HG02642 (cell line): ENCODE measurements around the gene UCHL3.

Source experiments
- ATAC-seq: cut with Tn5 transposase; IDR thresholded peaks from one replicate; pipeline ENCODE4 v1.9.1; 2021; ENCODE audit warnings: mild to moderate bottlenecking; ENCODE audit not compliant: unreplicated experiment, poor library complexity

Gene UCHL3

GRCh38 chr13:75549262-75550158 lies at the start of gene UCHL3:
Gene UCHL3 (plus strand): TSS chr13:75549791. CDS start chr13:75549821, 30 bp downstream.
- ATAC-seq = peak; percentile 97

- no peak for ATAC-seq
Measured at GRCh38 chr13:75505327-75505726, 44.3 kb upstream of the UCHL3 start.

DNA sequence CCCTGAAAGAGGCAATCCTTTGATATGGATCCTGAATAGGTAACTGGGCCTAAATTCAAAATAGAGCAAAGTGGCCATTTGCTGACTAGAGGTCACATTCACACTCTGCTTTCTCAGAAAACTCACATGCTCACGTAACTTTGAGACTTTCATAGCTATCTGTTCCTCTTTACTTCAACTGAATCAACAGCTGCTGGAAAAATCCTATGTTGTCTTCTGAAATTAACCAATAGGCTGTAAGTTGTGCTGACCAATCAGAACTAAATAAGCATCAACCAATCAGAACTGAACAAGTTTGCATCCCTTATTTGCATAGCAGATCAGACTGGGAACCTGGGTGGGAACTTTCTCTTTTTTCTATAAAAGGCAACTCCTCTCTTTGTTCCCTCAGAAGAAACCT lies 43.6 kb upstream of the UCHL3 start:
- ATAC-seq = no peak

- no peak for ATAC-seq
Measured at GRCh38 chr13:75507027-75508001, 42.3 kb upstream of the UCHL3 start.

DNA sequence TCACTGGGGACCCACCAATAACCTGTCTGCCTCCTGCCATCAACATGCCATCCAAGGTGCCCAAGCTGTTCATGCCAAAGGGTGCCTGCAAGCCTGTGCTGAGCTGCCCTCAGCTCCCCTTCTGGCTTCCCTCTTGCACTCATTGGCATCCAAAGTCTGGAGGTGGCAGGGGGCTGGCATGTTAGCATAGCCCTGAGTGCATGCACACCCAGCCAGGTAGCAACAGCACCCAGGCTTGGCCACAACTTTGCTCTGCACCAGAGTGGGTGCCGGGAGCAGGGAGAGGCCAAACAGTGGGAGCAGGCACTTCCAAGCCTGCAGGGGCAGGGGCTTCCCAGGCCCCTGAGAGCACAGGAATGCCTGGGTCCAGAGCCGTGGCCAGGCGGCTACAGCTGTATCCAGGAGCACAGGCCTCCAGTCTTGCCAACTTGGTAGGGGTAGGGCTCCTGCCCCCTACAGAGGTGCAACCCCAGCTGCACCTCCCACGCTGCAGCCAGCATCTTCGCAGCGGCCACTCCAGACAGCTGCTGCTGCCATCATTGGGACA lies 41.5 kb upstream of the UCHL3 start:
- no peak for ATAC-seq

- no peak for ATAC-seq
Measured at GRCh38 chr13:75511051-75511625, 38.5 kb upstream of the UCHL3 start.

- peak; percentile 90 for ATAC-seq
Measured at GRCh38 chr13:75512253-75512652, 37.3 kb upstream of the UCHL3 start.

- ATAC-seq = no peak
Measured at GRCh38 chr13:75513271-75513670, 36.3 kb upstream of the UCHL3 start.

GRCh38 chr13:75514080-75514995 lies 35.3 kb upstream of the UCHL3 start:
- no peak for ATAC-seq

GRCh38 chr13:75518439-75519088 lies 31.0 kb upstream of the UCHL3 start:
- no peak for ATAC-seq

GRCh38 chr13:75521956-75522355 lies 27.6 kb upstream of the UCHL3 start:
- no peak for ATAC-seq

- no peak for ATAC-seq
Measured at GRCh38 chr13:75530549-75530961, 19.0 kb upstream of the UCHL3 start.

GRCh38 chr13:75533861-75534260 lies 15.7 kb upstream of the UCHL3 start:
- ATAC-seq = no peak

DNA sequence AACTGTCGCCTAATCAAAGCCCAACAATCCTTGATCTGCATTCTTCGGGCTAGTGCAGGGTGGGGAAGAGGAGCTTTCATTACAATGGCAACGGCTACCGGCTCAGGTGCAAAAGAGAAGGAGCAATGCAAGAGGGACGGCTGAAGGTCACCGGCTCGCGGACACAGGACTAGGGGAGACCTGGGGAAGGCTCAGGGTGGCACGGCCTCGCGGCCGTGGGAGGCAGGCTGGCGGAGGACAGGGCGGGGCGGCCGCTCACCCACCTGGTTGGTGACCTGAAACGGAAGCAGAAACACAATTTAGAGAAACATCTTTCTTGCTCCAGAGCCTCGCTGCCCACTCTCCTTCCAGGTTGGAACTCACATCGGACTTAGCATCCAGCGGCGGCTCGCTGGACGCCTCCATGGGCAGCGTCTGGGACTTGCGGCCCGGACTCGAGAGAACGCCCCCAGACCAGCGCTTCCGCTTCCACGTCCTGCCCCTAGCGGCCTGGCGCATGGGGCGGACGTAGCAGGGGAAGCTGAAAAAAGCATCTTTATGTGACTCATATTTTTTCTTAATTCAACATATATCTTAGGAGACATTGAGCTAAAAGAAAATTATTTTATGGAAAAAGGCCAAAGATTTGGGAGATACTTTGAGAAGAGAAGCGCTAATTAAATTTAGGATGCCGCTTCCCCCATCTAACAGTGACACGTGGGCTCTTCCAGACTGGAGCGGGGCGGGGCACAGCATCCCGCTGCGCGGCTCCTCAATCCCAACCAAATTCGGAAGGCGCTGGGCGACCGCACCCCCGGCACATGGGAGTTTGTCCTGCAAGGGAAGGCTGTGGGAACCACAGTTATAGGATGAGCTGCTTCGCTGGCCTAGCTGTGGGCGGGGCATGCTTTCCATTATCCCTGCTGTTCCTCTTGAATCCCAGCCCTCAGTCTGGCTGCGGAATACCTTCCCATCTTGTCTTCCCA lies 11.9 kb upstream of the UCHL3 start, which contains the start of gene COMMD6:
TSS of gene COMMD6 (minus strand) at position 441 of the 965 bp plus-strand sequence. CDS start at position 405, 36 bp downstream.
- ATAC-seq = peak; percentile 99

DNA sequence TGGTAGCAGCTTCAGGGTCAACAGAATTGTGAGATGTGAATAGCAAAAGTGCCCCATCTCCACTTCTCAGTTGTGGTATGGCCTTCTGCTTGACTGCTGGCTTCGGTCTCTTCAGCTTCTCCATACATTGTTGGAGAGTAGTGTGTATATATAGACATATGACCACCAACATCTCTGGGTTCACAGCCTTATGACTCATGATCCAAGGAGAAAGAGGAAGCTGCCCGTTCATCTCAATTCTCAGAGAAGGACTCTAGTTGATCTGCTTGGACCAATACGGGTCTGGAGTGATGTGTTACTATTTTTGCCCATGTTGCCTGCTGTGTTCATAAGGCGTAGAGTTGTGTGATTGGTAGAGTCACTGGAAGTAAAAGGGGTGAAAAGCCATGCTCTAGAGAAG lies 8.3 kb upstream of the UCHL3 start:
- ATAC-seq = no peak

DNA sequence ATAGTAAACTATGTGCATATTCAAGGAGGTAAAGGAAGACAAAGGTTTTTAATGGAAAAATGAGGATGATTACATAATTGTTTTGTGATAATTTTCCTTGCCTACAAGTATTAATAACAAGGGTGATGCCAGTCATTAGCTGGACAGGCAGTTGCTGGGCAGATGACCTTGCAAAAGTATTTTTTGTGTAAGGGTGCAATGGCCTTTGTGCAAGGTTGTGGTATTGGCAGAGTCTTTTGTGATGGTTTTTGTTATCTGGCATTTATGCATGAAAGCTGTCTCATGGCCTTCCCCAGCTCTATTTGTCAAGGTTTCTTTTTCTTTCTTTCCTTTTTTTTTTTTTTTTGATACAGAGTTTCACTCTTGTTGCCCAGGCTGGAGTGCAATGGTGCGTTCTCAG lies 7.6 kb upstream of the UCHL3 start:
- no peak for ATAC-seq

DNA sequence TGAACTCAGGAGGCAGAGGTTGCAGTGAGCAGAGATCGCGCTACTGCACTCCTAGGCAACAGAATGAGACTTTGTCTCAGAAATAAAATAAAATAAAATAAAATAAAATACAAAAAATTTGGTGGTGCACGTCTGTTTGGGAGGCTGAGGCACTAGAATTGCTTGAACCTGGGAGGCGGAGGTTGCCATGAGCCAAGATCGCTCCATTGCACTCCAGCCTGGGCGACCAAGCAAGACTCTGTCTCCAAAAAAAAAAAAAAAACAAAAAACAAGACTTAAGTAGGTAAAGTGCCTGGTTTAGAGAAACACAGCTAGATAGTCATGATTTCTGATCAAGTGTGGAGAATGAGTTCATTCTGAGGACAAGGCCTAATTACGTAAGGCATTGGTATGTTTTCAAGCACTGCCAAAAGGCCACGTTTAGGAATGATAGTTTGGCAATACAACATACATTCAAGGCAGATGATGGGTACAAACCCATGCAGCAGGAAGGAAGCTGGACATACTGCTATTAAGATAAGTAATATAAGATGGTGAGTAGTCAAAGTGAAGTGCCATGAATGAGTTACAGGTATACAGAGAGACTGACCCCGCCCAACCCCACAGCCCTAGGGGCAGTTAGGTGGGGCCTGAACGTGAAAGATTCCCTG lies 4.8 kb upstream of the UCHL3 start:
- ATAC-seq = no peak
